ENCODE results near the gene NRF1.

DNA sequence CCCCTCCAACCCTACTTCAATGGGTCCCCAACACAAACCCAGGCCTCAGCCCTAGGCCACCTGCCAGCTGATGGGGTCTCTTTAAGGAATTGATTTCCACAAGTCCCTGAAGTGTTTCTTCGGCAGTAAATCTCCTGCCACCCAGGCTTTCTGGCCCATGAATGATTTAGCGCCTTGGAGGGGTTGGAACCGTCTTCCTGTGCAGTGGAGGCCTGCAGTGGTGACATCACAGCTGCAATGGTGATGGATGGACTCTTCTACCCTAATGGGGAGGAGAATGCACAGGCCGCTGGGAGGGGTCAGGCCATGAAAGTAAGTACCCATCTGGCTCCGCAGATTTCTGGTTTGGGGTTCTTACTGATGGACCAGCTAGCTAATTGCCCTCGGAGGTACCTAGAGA, 177.5 kb downstream of the NRF1 start:
- TF ChIP-seq, protein P1, sequence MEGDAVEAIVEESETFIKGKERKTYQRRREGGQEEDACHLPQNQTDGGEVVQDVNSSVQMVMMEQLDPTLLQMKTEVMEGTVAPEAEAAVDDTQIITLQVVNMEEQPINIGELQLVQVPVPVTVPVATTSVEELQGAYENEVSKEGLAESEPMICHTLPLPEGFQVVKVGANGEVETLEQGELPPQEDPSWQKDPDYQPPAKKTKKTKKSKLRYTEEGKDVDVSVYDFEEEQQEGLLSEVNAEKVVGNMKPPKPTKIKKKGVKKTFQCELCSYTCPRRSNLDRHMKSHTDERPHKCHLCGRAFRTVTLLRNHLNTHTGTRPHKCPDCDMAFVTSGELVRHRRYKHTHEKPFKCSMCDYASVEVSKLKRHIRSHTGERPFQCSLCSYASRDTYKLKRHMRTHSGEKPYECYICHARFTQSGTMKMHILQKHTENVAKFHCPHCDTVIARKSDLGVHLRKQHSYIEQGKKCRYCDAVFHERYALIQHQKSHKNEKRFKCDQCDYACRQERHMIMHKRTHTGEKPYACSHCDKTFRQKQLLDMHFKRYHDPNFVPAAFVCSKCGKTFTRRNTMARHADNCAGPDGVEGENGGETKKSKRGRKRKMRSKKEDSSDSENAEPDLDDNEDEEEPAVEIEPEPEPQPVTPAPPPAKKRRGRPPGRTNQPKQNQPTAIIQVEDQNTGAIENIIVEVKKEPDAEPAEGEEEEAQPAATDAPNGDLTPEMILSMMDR (IDR thresholded peaks at IDR 0.05 in 8 of 11, conservative IDR thresholded peaks at IDR 0.05 in 3 of 11): no peak
- TF ChIP-seq POLR2AphosphoS5 (IDR thresholded peaks at IDR 0.05) (no peak), POLR2A (IDR thresholded peaks at IDR 0.05) (no peak)
